Measurements from ENCODE around the gene HSPA12B. TPM values are rescaled to one million over a fixed set of nuclear protein-coding genes. Genes with fewer than 3 reads are reported as not detected.
A peak's percentile ranks its signal among the peaks of the same experiment; 100 is the strongest.

HSPA12B gene
- polyA plus RNA-seq, 2 donors: 2.0 to 2.3 TPM

GRCh38 chr20:3728354-3728753 is 4.1 kb upstream of the HSPA12B start:
- peaks cover 0 to 2% of the 10 kb centered on the region in 2 donors for H3K4me1 ChIP-seq (ENCODE audit: control insufficient read depth in 2 of 2, insufficient read depth in 2 of 2, low read length in 1 of 2)
- no peak overlapping the region for H3K27ac ChIP-seq (ENCODE audit: low read depth in 2 of 2, low read length in 1 of 2)
- H3K9me3 ChIP-seq (ENCODE audit: control insufficient read depth in 2 of 2, insufficient read depth in 1 of 2, low read depth in 1 of 2, low read length in 1 of 2): no peaks in the 10 kb centered on the region
- 88 to 90% methylated on average over 5 of the region's 5 CpGs for WGBS, 2 donors
- no peaks in the 10 kb centered on the region for H3K27me3 ChIP-seq (ENCODE audit: control insufficient read depth in 1 of 2, insufficient read depth in 2 of 2, low read length in 2 of 2)
- H3K36me3 ChIP-seq (ENCODE audit: control insufficient read depth in 2 of 2, insufficient read depth in 2 of 2, low read length in 1 of 2): no peaks in the 10 kb centered on the region
- no peak overlapping the region for H3K4me3 ChIP-seq (ENCODE audit: low read depth in 1 of 2, low read length in 2 of 2)

- Histone ChIP-seq H3K9me3 (ENCODE audit: control insufficient read depth in 2 of 2, insufficient read depth in 1 of 2, low read depth in 1 of 2, low read length in 1 of 2) (no peaks in the 10 kb centered on the region), H3K4me1 (ENCODE audit: control insufficient read depth in 2 of 2, insufficient read depth in 2 of 2, low read length in 1 of 2) (peaks cover 0 to 2% of the 10 kb centered on the region in 2 donors), H3K27me3 (ENCODE audit: control insufficient read depth in 1 of 2, insufficient read depth in 2 of 2, low read length in 2 of 2) (no peaks in the 10 kb centered on the region), H3K36me3 (ENCODE audit: control insufficient read depth in 2 of 2, insufficient read depth in 2 of 2, low read length in 1 of 2) (no peaks in the 10 kb centered on the region), H3K27ac (ENCODE audit: low read depth in 2 of 2, low read length in 1 of 2) (no peak overlapping the region), H3K4me3 (ENCODE audit: low read depth in 1 of 2, low read length in 2 of 2) (no peak overlapping the region)
- 80 to 83% methylated on average over 3 of the region's 3 CpGs for WGBS, 2 donors
Measured at GRCh38 chr20:3728876-3729275, 3.6 kb upstream of the HSPA12B start.

GRCh38 chr20:3729378-3729777 is 3.1 kb upstream of the HSPA12B start:
- Histone ChIP-seq H3K9me3 (ENCODE audit: control insufficient read depth in 2 of 2, insufficient read depth in 1 of 2, low read depth in 1 of 2, low read length in 1 of 2) (no peaks in the 10 kb centered on the region), H3K27ac (ENCODE audit: low read depth in 2 of 2, low read length in 1 of 2) (no peak overlapping the region), H3K27me3 (ENCODE audit: control insufficient read depth in 1 of 2, insufficient read depth in 2 of 2, low read length in 2 of 2) (no peaks in the 10 kb centered on the region), H3K36me3 (ENCODE audit: control insufficient read depth in 2 of 2, insufficient read depth in 2 of 2, low read length in 1 of 2) (no peaks in the 10 kb centered on the region), H3K4me1 (ENCODE audit: control insufficient read depth in 2 of 2, insufficient read depth in 2 of 2, low read length in 1 of 2) (peaks cover 0 to 2% of the 10 kb centered on the region in 2 donors), H3K4me3 (ENCODE audit: low read depth in 1 of 2, low read length in 2 of 2) (no peak overlapping the region)
- 80 to 82% methylated on average over 6 of the region's 6 CpGs for WGBS, 2 donors

GRCh38 chr20:3729811-3730540 is 2.5 kb upstream of the HSPA12B start:
- WGBS, 2 donors: 69 to 73% methylated on average over 8 of the region's 8 CpGs
- Histone ChIP-seq H3K36me3 (ENCODE audit: control insufficient read depth in 2 of 2, insufficient read depth in 2 of 2, low read length in 1 of 2) (no peaks in the 10 kb centered on the region), H3K9me3 (ENCODE audit: control insufficient read depth in 2 of 2, insufficient read depth in 1 of 2, low read depth in 1 of 2, low read length in 1 of 2) (no peaks in the 10 kb centered on the region), H3K4me1 (ENCODE audit: control insufficient read depth in 2 of 2, insufficient read depth in 2 of 2, low read length in 1 of 2) (peaks cover 0 to 2% of the 10 kb centered on the region in 2 donors), H3K27ac (ENCODE audit: low read depth in 2 of 2, low read length in 1 of 2) (no peak overlapping the region), H3K27me3 (ENCODE audit: control insufficient read depth in 1 of 2, insufficient read depth in 2 of 2, low read length in 2 of 2) (no peaks in the 10 kb centered on the region), H3K4me3 (ENCODE audit: low read depth in 1 of 2, low read length in 2 of 2) (no peak overlapping the region)

GRCh38 chr20:3730803-3731672 is 1.4 kb upstream of the HSPA12B start:
- H3K4me1 ChIP-seq (ENCODE audit: control insufficient read depth in 2 of 2, insufficient read depth in 2 of 2, low read length in 1 of 2): peaks cover 0 to 2% of the 10 kb centered on the region in 2 donors
- H3K36me3 ChIP-seq (ENCODE audit: control insufficient read depth in 2 of 2, insufficient read depth in 2 of 2, low read length in 1 of 2): no peaks in the 10 kb centered on the region
- 83 to 86% methylated on average over 12 of the region's 12 CpGs for WGBS, 2 donors
- H3K27ac ChIP-seq (ENCODE audit: low read depth in 2 of 2, low read length in 1 of 2): no peak overlapping the region
- no peaks in the 10 kb centered on the region for H3K9me3 ChIP-seq (ENCODE audit: control insufficient read depth in 2 of 2, insufficient read depth in 1 of 2, low read depth in 1 of 2, low read length in 1 of 2)
- no peak overlapping the region for H3K4me3 ChIP-seq (ENCODE audit: low read depth in 1 of 2, low read length in 2 of 2)
- no peaks in the 10 kb centered on the region for H3K27me3 ChIP-seq (ENCODE audit: control insufficient read depth in 1 of 2, insufficient read depth in 2 of 2, low read length in 2 of 2)

- Histone ChIP-seq H3K27me3 (ENCODE audit: control insufficient read depth in 1 of 2, insufficient read depth in 2 of 2, low read length in 2 of 2) (no peaks in the 10 kb centered on the region), H3K27ac (ENCODE audit: low read depth in 2 of 2, low read length in 1 of 2) (no peak overlapping the region), H3K4me3 (ENCODE audit: low read depth in 1 of 2, low read length in 2 of 2) (no peak overlapping the region), H3K4me1 (ENCODE audit: control insufficient read depth in 2 of 2, insufficient read depth in 2 of 2, low read length in 1 of 2) (peaks cover 0 to 2% of the 10 kb centered on the region in 2 donors), H3K9me3 (ENCODE audit: control insufficient read depth in 2 of 2, insufficient read depth in 1 of 2, low read depth in 1 of 2, low read length in 1 of 2) (no peaks in the 10 kb centered on the region), H3K36me3 (ENCODE audit: control insufficient read depth in 2 of 2, insufficient read depth in 2 of 2, low read length in 1 of 2) (no peaks in the 10 kb centered on the region)
- 74 to 82% methylated on average over 12 to 16 of the region's 16 CpGs for WGBS, 2 donors
Measured at GRCh38 chr20:3731944-3732326, 550 bp upstream of the HSPA12B start.

- Histone ChIP-seq H3K27me3 (ENCODE audit: control insufficient read depth in 1 of 2, insufficient read depth in 2 of 2, low read length in 2 of 2) (no peaks in the 10 kb centered on the region), H3K4me3 (ENCODE audit: low read depth in 1 of 2, low read length in 2 of 2) (peak overlapping the region in 1 of 2 donors; percentile 25), H3K27ac (ENCODE audit: low read depth in 2 of 2, low read length in 1 of 2) (peak overlapping the region in 1 of 2 donors; percentile 28), H3K9me3 (ENCODE audit: control insufficient read depth in 2 of 2, insufficient read depth in 1 of 2, low read depth in 1 of 2, low read length in 1 of 2) (no peaks in the 10 kb centered on the region), H3K4me1 (ENCODE audit: control insufficient read depth in 2 of 2, insufficient read depth in 2 of 2, low read length in 1 of 2) (peaks cover 0 to 2% of the 10 kb centered on the region in 2 donors), H3K36me3 (ENCODE audit: control insufficient read depth in 2 of 2, insufficient read depth in 2 of 2, low read length in 1 of 2) (no peaks in the 10 kb centered on the region)
- 79 to 80% methylated on average over 20 of the region's 20 CpGs for WGBS, 2 donors
Measured at GRCh38 chr20:3733119-3733995, 872 bp downstream of the HSPA12B start.

GRCh38 chr20:3734111-3734843 is 1.8 kb downstream of the HSPA12B start:
- no peak overlapping the region for H3K27ac ChIP-seq (ENCODE audit: low read depth in 2 of 2, low read length in 1 of 2)
- no peak overlapping the region for H3K4me3 ChIP-seq (ENCODE audit: low read depth in 1 of 2, low read length in 2 of 2)
- 62% methylated on average over 12 of the region's 12 CpGs for WGBS, 2 donors
- no peaks in the 10 kb centered on the region for H3K9me3 ChIP-seq (ENCODE audit: control insufficient read depth in 2 of 2, insufficient read depth in 1 of 2, low read depth in 1 of 2, low read length in 1 of 2)
- peaks cover 0 to 4% of the 10 kb centered on the region in 2 donors for H3K4me1 ChIP-seq (ENCODE audit: control insufficient read depth in 2 of 2, insufficient read depth in 2 of 2, low read length in 1 of 2)
- H3K27me3 ChIP-seq (ENCODE audit: control insufficient read depth in 1 of 2, insufficient read depth in 2 of 2, low read length in 2 of 2): no peaks in the 10 kb centered on the region
- no peaks in the 10 kb centered on the region for H3K36me3 ChIP-seq (ENCODE audit: control insufficient read depth in 2 of 2, insufficient read depth in 2 of 2, low read length in 1 of 2)

GRCh38 chr20:3735768-3736167 is 3.3 kb downstream of the HSPA12B start:
- peaks cover 0 to 6% of the 10 kb centered on the region in 2 donors for H3K4me1 ChIP-seq (ENCODE audit: control insufficient read depth in 2 of 2, insufficient read depth in 2 of 2, low read length in 1 of 2)
- H3K36me3 ChIP-seq (ENCODE audit: control insufficient read depth in 2 of 2, insufficient read depth in 2 of 2, low read length in 1 of 2): no peaks in the 10 kb centered on the region
- no peaks in the 10 kb centered on the region for H3K9me3 ChIP-seq (ENCODE audit: control insufficient read depth in 2 of 2, insufficient read depth in 1 of 2, low read depth in 1 of 2, low read length in 1 of 2)
- no peaks in the 10 kb centered on the region for H3K27me3 ChIP-seq (ENCODE audit: control insufficient read depth in 1 of 2, insufficient read depth in 2 of 2, low read length in 2 of 2)
- WGBS, 2 donors: 63 to 80% methylated on average over 4 of the region's 4 CpGs
- H3K27ac ChIP-seq (ENCODE audit: low read depth in 2 of 2, low read length in 1 of 2): no peak overlapping the region
- H3K4me3 ChIP-seq (ENCODE audit: low read depth in 1 of 2, low read length in 2 of 2): no peak overlapping the region
